Endothelial cell of umbilical vein (primary cell): Measurements from ENCODE around the gene ARL8B. TPM values are rescaled to one million over a fixed set of nuclear protein-coding genes. Genes with fewer than 3 reads are reported as not detected.

Source experiments
- BruUV-seq: library from RNA; stranded (reverse); fragments of 400-500 nt; replicated peaks from 2 replicates; lab custom pipeline; 2021; lab: Mats Ljungman, UMichigan
- CTCF ChIA-PET: fragments of 300-600, 350-600 bp; sonication (Branson Sonifier 250); formaldehyde crosslinking; loops from one replicate; lab custom pipeline; 2021; ENCODE audit warnings: antibody characterized with exemption, inconsistent platforms; lab: Charles Lee
- POLR2A ChIA-PET: fragments of 300-600, 350-600 bp; sonication (Branson Sonifier 250); formaldehyde crosslinking; loops from one replicate; lab custom pipeline; 2021; ENCODE audit warnings: antibody characterized with exemption, inconsistent platforms; lab: Charles Lee
- DNase-seq: peaks from one replicate; pipeline ENCODE4 v3.0.0-alpha.2; 2011; ENCODE audit warnings: low read depth, low spot score
- FAIRE-seq: peaks from 2 replicates; lab custom pipeline; 2011; peaks lifted over from hg19 to GRCh38; lab: Jason Lieb, UNC
- H2AFZ ChIP-seq: 2 replicates; pipeline ENCODE4 v1.6.0; 2012; ENCODE audit warnings: low read depth, low read length, control low read depth, inconsistent platforms
- H3K27ac ChIP-seq: 2 replicates; pipeline ENCODE4 v1.5.1; 2011; ENCODE audit warnings: low read depth, mild to moderate bottlenecking, control low read depth, low read length, moderate library complexity; ENCODE audit not compliant: insufficient read depth
- H3K27me3 ChIP-seq, 2 experiments: 2 replicates each; pipeline versions ENCODE4 v1.6.0 to v1.6.1; 2011; ENCODE audit warnings: low read length in 2 of 2, mixed read lengths in 1 of 2; ENCODE audit not compliant: control insufficient read depth in 2 of 2, insufficient read depth in 2 of 2
- H3K36me3 ChIP-seq, 2 experiments: 2 replicates in 1 of 2; 3 replicates in 1 of 2; pipeline ENCODE4 v1.5.1; 2011; ENCODE audit warnings: low read length in 2 of 2, mild to moderate bottlenecking in 1 of 2, moderate library complexity in 1 of 2; ENCODE audit not compliant: control insufficient read depth in 2 of 2, insufficient read depth in 2 of 2; ENCODE audit errors: extremely low read depth in 1 of 2
- H3K4me1 ChIP-seq: 3 replicates; pipeline ENCODE4 v1.5.1; 2011; ENCODE audit warnings: mild to moderate bottlenecking, low read length; ENCODE audit not compliant: control insufficient read depth, insufficient read depth; ENCODE audit errors: extremely low read depth
- H3K4me2 ChIP-seq: 2 replicates; pipeline ENCODE4 v1.6.1; 2011; ENCODE audit warnings: low read length, control low read depth, mixed read lengths; ENCODE audit not compliant: insufficient read depth
- H3K4me3 ChIP-seq, 3 experiments: fragments of 200-600 bp in 1 of 3; sonication (generic), shearing (Covaris generic) in 1 of 3; replicated peaks in 1 of 3; 2 replicates each; pipeline ENCODE4 v1.5.1; 2011 to 2016; ENCODE audit warnings: control low read depth in 3 of 3, low read length in 3 of 3, mild to moderate bottlenecking in 2 of 3, inconsistent platforms in 1 of 3, low read depth in 1 of 3, moderate library complexity in 1 of 3; ENCODE audit not compliant: insufficient read depth in 1 of 3
- H3K79me2 ChIP-seq: 2 replicates; pipeline ENCODE4 v1.6.0; 2012; ENCODE audit warnings: low read length, inconsistent platforms; ENCODE audit not compliant: control insufficient read depth, insufficient read depth
- H3K9ac ChIP-seq: replicated peaks from 2 replicates; pipeline ENCODE3; 2011; ENCODE audit warnings: low read length, control low read depth; ENCODE audit not compliant: insufficient read depth; ENCODE audit errors: extremely low read depth
- H3K9me1 ChIP-seq: replicated peaks from 3 replicates; pipeline ENCODE4 v1.6.0; 2011; ENCODE audit warnings: mild to moderate bottlenecking, low read length; ENCODE audit not compliant: control insufficient read depth, insufficient read depth; ENCODE audit errors: extremely low read depth
- H3K9me3 ChIP-seq: replicated peaks from 2 replicates; pipeline ENCODE4 v1.5.1; 2012; ENCODE audit warnings: low read length, inconsistent platforms; ENCODE audit not compliant: control insufficient read depth, insufficient read depth
- H4K20me1 ChIP-seq: replicated peaks from 2 replicates; pipeline ENCODE3; 2011; ENCODE audit warnings: mild to moderate bottlenecking, low read length; ENCODE audit not compliant: control insufficient read depth, insufficient read depth; ENCODE audit errors: extremely low read depth
- CTCF ChIP-seq, 2 donors: IDR thresholded peaks; 1 replicate in 1 of 2; 2 replicates in 1 of 2; pipeline ENCODE4 v1.5.1; 2011; ENCODE audit warnings: low read length in 2 of 2, mild to moderate bottlenecking in 2 of 2, moderate library complexity in 2 of 2, control low read depth in 1 of 2, inconsistent platforms in 1 of 2, low read depth in 1 of 2; ENCODE audit not compliant: insufficient read depth in 1 of 2; ENCODE audit errors: extremely low read depth in 1 of 2
- EZH2 ChIP-seq: IDR thresholded peaks from 2 replicates; pipeline ENCODE4 v1.6.1; 2012; ENCODE audit warnings: borderline replicate concordance, low read depth, mild to moderate bottlenecking, moderate library complexity, low read length, inconsistent platforms; ENCODE audit not compliant: severe bottlenecking
- FOS ChIP-seq: IDR thresholded peaks from 2 replicates; pipeline ENCODE4 v1.6.1; 2011; ENCODE audit warnings: mild to moderate bottlenecking, low read length, moderate library complexity, borderline replicate concordance; ENCODE audit not compliant: insufficient read depth
- GATA2 ChIP-seq: IDR thresholded peaks from 2 replicates; pipeline ENCODE4 v1.7.0; 2011; ENCODE audit warnings: low read depth, mild to moderate bottlenecking, moderate library complexity, mixed read lengths, low read length; ENCODE audit not compliant: insufficient read length, insufficient read depth
- JUN ChIP-seq: IDR thresholded peaks from 2 replicates; pipeline ENCODE4 v1.6.1; 2011; ENCODE audit warnings: borderline replicate concordance, low read depth; ENCODE audit not compliant: insufficient read length, insufficient read depth
- MYC ChIP-seq: IDR thresholded peaks from one replicate; pipeline ENCODE4 v1.6.1; 2011; ENCODE audit warnings: mild to moderate bottlenecking, low read depth, low read length
- POLR2A ChIP-seq: IDR thresholded peaks from 2 replicates; pipeline ENCODE4 v1.6.1; 2012; ENCODE audit warnings: low read depth, mild to moderate bottlenecking, control low read depth, low read length
- POLR2AphosphoS5 ChIP-seq: IDR thresholded peaks from 2 replicates; pipeline ENCODE4 v1.6.1; 2012; ENCODE audit warnings: low read depth, mild to moderate bottlenecking, control low read depth, low read length, moderate library complexity; ENCODE audit not compliant: insufficient read depth
- dilution Hi-C: fragments of 300-500 bp; cut with MboI; formaldehyde crosslinking; loops from one replicate; pipeline ENCODE4 v1.15.0; 2019; ENCODE audit warnings: low sequenced_read_pairs; ENCODE audit not compliant: extremely low pct_ligation_motif_present
- intact Hi-C: fragments of 100-400 bp; cut with micrococcal nuclease; formaldehyde crosslinking; loops from one replicate; pipeline ENCODE4 v1.10.0; 2022
- polyA plus RNA-seq, 4 experiments: library from polyadenylated mRNA; depleted of rRNA in 3 of 4; stranded (reverse) in 3 of 4; unstranded in 1 of 4; fragments of >200 nt; gene quantifications; 2 replicates each; pipeline versions ENCODE4 v1.2.1 to v1.2.3, GENCODE V29; 2011 to 2012; ENCODE audit warnings: missing spikeins in 1 of 4
- total RNA-seq: library from RNA; stranded (reverse); gene quantifications from 2 replicates; pipeline ENCODE4 v1.2.3, GENCODE V29; 2021
- TF ChIP-seq, protein P1 (sequence below): IDR thresholded peaks from 2 replicates; pipeline ENCODE4 v1.6.1; 2011; ENCODE audit not compliant: insufficient read depth, insufficient read length

Gene ARL8B
- total and polyA plus RNA-seq, 2 donors (not counting 3 experiments of a cell fraction or from before 2014, with no cell fraction given) = 32.1 to 58.2 TPM

GRCh38 chr3:5212628-5213573 is 90.8 kb downstream of the ARL8B start:
- dilution Hi-C loops (no loop called here), intact Hi-C loops (no loop called here)
- CTCF ChIA-PET = interaction anchor here (1.3 kb wide), 1 partner anchor 13 kb away, joined by 3 read pairs; no protein-coding TSS in a partner anchor
- Histone ChIP-seq H3K79me2 (no peaks in the 10 kb centered on the region), H3K4me1 (no peaks in the 10 kb centered on the region), H3K4me3 (no peak overlapping the region), H3K36me3 (peaks cover 41 to 58% of the 10 kb centered on the region in 2 experiments), H3K9me3 (no peaks in the 10 kb centered on the region), H3K27ac (no peak overlapping the region), H3K4me2 (no peak overlapping the region), H3K9me1 (no peaks in the 10 kb centered on the region), H4K20me1 (no peaks in the 10 kb centered on the region), H2AFZ (no peak overlapping the region), H3K27me3 (no peaks in the 10 kb centered on the region), H3K9ac (no peak overlapping the region)
- no peak for FAIRE-seq
- TF ChIP-seq, protein P1, sequence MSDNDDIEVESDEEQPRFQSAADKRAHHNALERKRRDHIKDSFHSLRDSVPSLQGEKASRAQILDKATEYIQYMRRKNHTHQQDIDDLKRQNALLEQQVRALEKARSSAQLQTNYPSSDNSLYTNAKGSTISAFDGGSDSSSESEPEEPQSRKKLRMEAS = no peak
- TF ChIP-seq CTCF (IDR thresholded peaks at IDR 0.05; ENCODE audit: extremely low read depth in 1 of 2, insufficient read depth in 1 of 2, low read depth in 1 of 2, low read length in 2 of 2) (no peak), FOS (no peak), MYC (no peak), POLR2A (no peak), EZH2 (no peak), JUN (no peak), GATA2 (no peak), POLR2AphosphoS5 (no peak)
- POLR2A ChIA-PET = no interaction called here
- no TSS peak for BruUV-seq
- DNase-seq = no peak
